ENCODE results near the gene PKD1L1. TPM values are rescaled to one million over a fixed set of nuclear protein-coding genes. Genes with fewer than 3 reads are reported as not detected.

PKD1L1 gene
- total RNA-seq, 1 donor from 2014 or later = 0.40 TPM

GRCh38 chr7:47962262-47962661 lies 14.0 kb upstream of the PKD1L1 start:
- no peak overlapping the region for H3K27ac Mint-ChIP-seq
- ChIA-PET POLR2A (no interaction called here), CTCF (interaction anchor here (1.9 kb wide), 1 partner anchor 148 kb away, joined by 4 read pairs; no protein-coding TSS in a partner anchor)
- no peaks in the 10 kb centered on the region for H3K9me3 Mint-ChIP-seq
- intact Hi-C loops (cut with micrococcal nuclease) = no loop called here
- TF ChIP-seq CTCF (IDR thresholded peaks at IDR 0.05) = no peak
- DNase-seq (no peak), ATAC-seq (ENCODE audit: low read depth) (no peak)
- H3K4me1 Mint-ChIP-seq = no peaks in the 10 kb centered on the region
- H3K27me3 Mint-ChIP-seq = no peaks in the 10 kb centered on the region
- peaks cover 80% of the 10 kb centered on the region for H3K36me3 Mint-ChIP-seq (ENCODE audit: low read depth)
- H3K4me3 Mint-ChIP-seq = no peak overlapping the region

GRCh38 chr7:47957156-47957555 lies 8.9 kb upstream of the PKD1L1 start:
- H3K4me1 Mint-ChIP-seq = no peaks in the 10 kb centered on the region
- H3K9me3 Mint-ChIP-seq = no peaks in the 10 kb centered on the region
- H3K4me3 Mint-ChIP-seq = no peak overlapping the region
- POLR2A ChIA-PET = no interaction called here
- no peak for TF ChIP-seq CTCF (IDR thresholded peaks at IDR 0.05)
- H3K36me3 Mint-ChIP-seq (ENCODE audit: low read depth) = peaks cover 63% of the 10 kb centered on the region
- CTCF ChIA-PET = interaction anchor here (1.0 to 1.2 kb wide), 3 partner anchors 12 to 690 kb away, joined by 3 to 5 read pairs (median 3); no protein-coding TSS in a partner anchor
- H3K27ac Mint-ChIP-seq = no peak overlapping the region
- intact Hi-C loops (cut with micrococcal nuclease) = no loop called here
- no peak for ATAC-seq (ENCODE audit: low read depth)
- no peaks in the 10 kb centered on the region for H3K27me3 Mint-ChIP-seq
- no peak for DNase-seq

GRCh38 chr7:47956220-47956619 lies 8.0 kb upstream of the PKD1L1 start:
- no peak overlapping the region for H3K4me3 Mint-ChIP-seq
- DNase-seq (no peak), ATAC-seq (ENCODE audit: low read depth) (no peak)
- H3K36me3 Mint-ChIP-seq (ENCODE audit: low read depth) = peaks cover 54% of the 10 kb centered on the region
- ChIA-PET POLR2A (no interaction called here), CTCF (interaction anchor here (1.0 to 1.2 kb wide), 4 partner anchors 11 to 689 kb away, joined by 3 to 5 read pairs (median 3); no protein-coding TSS in a partner anchor)
- no peak overlapping the region for H3K27ac Mint-ChIP-seq
- H3K9me3 Mint-ChIP-seq = no peaks in the 10 kb centered on the region
- no peaks in the 10 kb centered on the region for H3K4me1 Mint-ChIP-seq
- no peak for TF ChIP-seq CTCF (IDR thresholded peaks at IDR 0.05)
- intact Hi-C loops (cut with micrococcal nuclease) = no loop called here
- H3K27me3 Mint-ChIP-seq = no peaks in the 10 kb centered on the region

GRCh38 chr7:47954231-47954911 lies 6.1 kb upstream of the PKD1L1 start:
- Mint-ChIP-seq H3K4me3 (no peak overlapping the region), H3K36me3 (ENCODE audit: low read depth) (peaks cover 44% of the 10 kb centered on the region), H3K9me3 (no peaks in the 10 kb centered on the region), H3K4me1 (no peaks in the 10 kb centered on the region), H3K27ac (no peak overlapping the region), H3K27me3 (no peaks in the 10 kb centered on the region)
- ChIA-PET CTCF (interaction anchor here (1.1 kb wide), 2 partner anchors 9 to 688 kb away, joined by 3 read pairs; no protein-coding TSS in a partner anchor), POLR2A (no interaction called here)
- intact Hi-C loops (cut with micrococcal nuclease) = no loop called here
- no peak for DNase-seq
- no peak for ATAC-seq (ENCODE audit: low read depth)
- TF ChIP-seq CTCF (IDR thresholded peaks at IDR 0.05) = no peak

GRCh38 chr7:47953822-47954221 lies 5.6 kb upstream of the PKD1L1 start:
- H3K36me3 Mint-ChIP-seq (ENCODE audit: low read depth) = peaks cover 44% of the 10 kb centered on the region
- DNase-seq (no peak), ATAC-seq (ENCODE audit: low read depth) (no peak)
- no peaks in the 10 kb centered on the region for H3K27me3 Mint-ChIP-seq
- H3K4me1 Mint-ChIP-seq = no peaks in the 10 kb centered on the region
- H3K9me3 Mint-ChIP-seq = no peaks in the 10 kb centered on the region
- ChIA-PET POLR2A (interaction anchor here (0.6 kb wide), 1 partner anchor 94 kb away, joined by 5 read pairs; no protein-coding TSS in a partner anchor), CTCF (interaction anchor here (1.1 kb wide), 2 partner anchors 8 to 688 kb away, joined by 3 read pairs; no protein-coding TSS in a partner anchor)
- no peak for TF ChIP-seq CTCF (IDR thresholded peaks at IDR 0.05)
- no peak overlapping the region for H3K27ac Mint-ChIP-seq
- intact Hi-C loops (cut with micrococcal nuclease) = no loop called here
- no peak overlapping the region for H3K4me3 Mint-ChIP-seq

All from activated B cell treated with CpG ODN at 0.5 μM for 24 hours (primary cell).